Endothelial cell of umbilical vein (primary cell): Measurements from ENCODE around the gene MAP4K5. TPM values are rescaled to one million over a fixed set of nuclear protein-coding genes. Genes with fewer than 3 reads are reported as not detected.

Source experiments
- BruUV-seq: library from RNA; stranded (reverse); fragments of 400-500 nt; replicated peaks from 2 replicates; lab custom pipeline; 2021; lab: Mats Ljungman, UMichigan
- CTCF ChIA-PET: fragments of 300-600, 350-600 bp; sonication (Branson Sonifier 250); formaldehyde crosslinking; loops from one replicate; lab custom pipeline; 2021; ENCODE audit warnings: antibody characterized with exemption, inconsistent platforms; lab: Charles Lee
- POLR2A ChIA-PET: fragments of 300-600, 350-600 bp; sonication (Branson Sonifier 250); formaldehyde crosslinking; loops from one replicate; lab custom pipeline; 2021; ENCODE audit warnings: antibody characterized with exemption, inconsistent platforms; lab: Charles Lee
- DNase-seq: peaks from one replicate; pipeline ENCODE4 v3.0.0-alpha.2; 2011; ENCODE audit warnings: low read depth, low spot score
- FAIRE-seq: peaks from 2 replicates; lab custom pipeline; 2011; peaks lifted over from hg19 to GRCh38; lab: Jason Lieb, UNC
- H2AFZ ChIP-seq: 2 replicates; pipeline ENCODE4 v1.6.0; 2012; ENCODE audit warnings: low read depth, low read length, control low read depth, inconsistent platforms
- H3K27ac ChIP-seq: 2 replicates; pipeline ENCODE4 v1.5.1; 2011; ENCODE audit warnings: low read depth, mild to moderate bottlenecking, control low read depth, low read length, moderate library complexity; ENCODE audit not compliant: insufficient read depth
- H3K27me3 ChIP-seq, 2 experiments: 2 replicates each; pipeline versions ENCODE4 v1.6.0 to v1.6.1; 2011; ENCODE audit warnings: low read length in 2 of 2, mixed read lengths in 1 of 2; ENCODE audit not compliant: control insufficient read depth in 2 of 2, insufficient read depth in 2 of 2
- H3K36me3 ChIP-seq, 2 experiments: 2 replicates in 1 of 2; 3 replicates in 1 of 2; pipeline ENCODE4 v1.5.1; 2011; ENCODE audit warnings: low read length in 2 of 2, mild to moderate bottlenecking in 1 of 2, moderate library complexity in 1 of 2; ENCODE audit not compliant: control insufficient read depth in 2 of 2, insufficient read depth in 2 of 2; ENCODE audit errors: extremely low read depth in 1 of 2
- H3K4me1 ChIP-seq: 3 replicates; pipeline ENCODE4 v1.5.1; 2011; ENCODE audit warnings: mild to moderate bottlenecking, low read length; ENCODE audit not compliant: control insufficient read depth, insufficient read depth; ENCODE audit errors: extremely low read depth
- H3K4me2 ChIP-seq: 2 replicates; pipeline ENCODE4 v1.6.1; 2011; ENCODE audit warnings: low read length, control low read depth, mixed read lengths; ENCODE audit not compliant: insufficient read depth
- H3K4me3 ChIP-seq, 3 experiments: fragments of 200-600 bp in 1 of 3; sonication (generic), shearing (Covaris generic) in 1 of 3; replicated peaks in 1 of 3; 2 replicates each; pipeline ENCODE4 v1.5.1; 2011 to 2016; ENCODE audit warnings: control low read depth in 3 of 3, low read length in 3 of 3, mild to moderate bottlenecking in 2 of 3, inconsistent platforms in 1 of 3, low read depth in 1 of 3, moderate library complexity in 1 of 3; ENCODE audit not compliant: insufficient read depth in 1 of 3
- H3K79me2 ChIP-seq: 2 replicates; pipeline ENCODE4 v1.6.0; 2012; ENCODE audit warnings: low read length, inconsistent platforms; ENCODE audit not compliant: control insufficient read depth, insufficient read depth
- H3K9ac ChIP-seq: replicated peaks from 2 replicates; pipeline ENCODE3; 2011; ENCODE audit warnings: low read length, control low read depth; ENCODE audit not compliant: insufficient read depth; ENCODE audit errors: extremely low read depth
- H3K9me1 ChIP-seq: replicated peaks from 3 replicates; pipeline ENCODE4 v1.6.0; 2011; ENCODE audit warnings: mild to moderate bottlenecking, low read length; ENCODE audit not compliant: control insufficient read depth, insufficient read depth; ENCODE audit errors: extremely low read depth
- H3K9me3 ChIP-seq: replicated peaks from 2 replicates; pipeline ENCODE4 v1.5.1; 2012; ENCODE audit warnings: low read length, inconsistent platforms; ENCODE audit not compliant: control insufficient read depth, insufficient read depth
- H4K20me1 ChIP-seq: replicated peaks from 2 replicates; pipeline ENCODE3; 2011; ENCODE audit warnings: mild to moderate bottlenecking, low read length; ENCODE audit not compliant: control insufficient read depth, insufficient read depth; ENCODE audit errors: extremely low read depth
- CTCF ChIP-seq, 2 donors: IDR thresholded peaks; 1 replicate in 1 of 2; 2 replicates in 1 of 2; pipeline ENCODE4 v1.5.1; 2011; ENCODE audit warnings: low read length in 2 of 2, mild to moderate bottlenecking in 2 of 2, moderate library complexity in 2 of 2, control low read depth in 1 of 2, inconsistent platforms in 1 of 2, low read depth in 1 of 2; ENCODE audit not compliant: insufficient read depth in 1 of 2; ENCODE audit errors: extremely low read depth in 1 of 2
- EZH2 ChIP-seq: IDR thresholded peaks from 2 replicates; pipeline ENCODE4 v1.6.1; 2012; ENCODE audit warnings: borderline replicate concordance, low read depth, mild to moderate bottlenecking, moderate library complexity, low read length, inconsistent platforms; ENCODE audit not compliant: severe bottlenecking
- FOS ChIP-seq: IDR thresholded peaks from 2 replicates; pipeline ENCODE4 v1.6.1; 2011; ENCODE audit warnings: mild to moderate bottlenecking, low read length, moderate library complexity, borderline replicate concordance; ENCODE audit not compliant: insufficient read depth
- GATA2 ChIP-seq: IDR thresholded peaks from 2 replicates; pipeline ENCODE4 v1.7.0; 2011; ENCODE audit warnings: low read depth, mild to moderate bottlenecking, moderate library complexity, mixed read lengths, low read length; ENCODE audit not compliant: insufficient read length, insufficient read depth
- JUN ChIP-seq: IDR thresholded peaks from 2 replicates; pipeline ENCODE4 v1.6.1; 2011; ENCODE audit warnings: borderline replicate concordance, low read depth; ENCODE audit not compliant: insufficient read length, insufficient read depth
- MAX ChIP-seq: IDR thresholded peaks from 2 replicates; pipeline ENCODE4 v1.6.1; 2011; ENCODE audit not compliant: insufficient read depth, insufficient read length
- MYC ChIP-seq: IDR thresholded peaks from one replicate; pipeline ENCODE4 v1.6.1; 2011; ENCODE audit warnings: mild to moderate bottlenecking, low read depth, low read length
- POLR2A ChIP-seq: IDR thresholded peaks from 2 replicates; pipeline ENCODE4 v1.6.1; 2012; ENCODE audit warnings: low read depth, mild to moderate bottlenecking, control low read depth, low read length
- POLR2AphosphoS5 ChIP-seq: IDR thresholded peaks from 2 replicates; pipeline ENCODE4 v1.6.1; 2012; ENCODE audit warnings: low read depth, mild to moderate bottlenecking, control low read depth, low read length, moderate library complexity; ENCODE audit not compliant: insufficient read depth
- dilution Hi-C: fragments of 300-500 bp; cut with MboI; formaldehyde crosslinking; loops from one replicate; pipeline ENCODE4 v1.15.0; 2019; ENCODE audit warnings: low sequenced_read_pairs; ENCODE audit not compliant: extremely low pct_ligation_motif_present
- intact Hi-C: fragments of 100-400 bp; cut with micrococcal nuclease; formaldehyde crosslinking; loops from one replicate; pipeline ENCODE4 v1.10.0; 2022
- polyA plus RNA-seq, 4 experiments: library from polyadenylated mRNA; depleted of rRNA in 3 of 4; stranded (reverse) in 3 of 4; unstranded in 1 of 4; fragments of >200 nt; gene quantifications; 2 replicates each; pipeline versions ENCODE4 v1.2.1 to v1.2.3, GENCODE V29; 2011 to 2012; ENCODE audit warnings: missing spikeins in 1 of 4
- total RNA-seq: library from RNA; stranded (reverse); gene quantifications from 2 replicates; pipeline ENCODE4 v1.2.3, GENCODE V29; 2021

Gene MAP4K5
- total and polyA plus RNA-seq, 2 donors (not counting 3 experiments of a cell fraction or from before 2014, with no cell fraction given): 17.4 to 73.7 TPM

- POLR2A ChIA-PET: no interaction called here
- H3K9ac ChIP-seq: no peak overlapping the region
- intact Hi-C loops: loop anchor here (2.0 to 5.0 kb wide), 4 partner anchors 303 to 767 kb away; partner anchors contain the start of genes KLHDC2 and SOS2
Measured at GRCh38 chr14:50533806-50534205, 1.4 kb upstream of the MAP4K5 start.

More at GRCh38 chr14:50533806-50534205, 1.4 kb upstream of the MAP4K5 start:
- Histone ChIP-seq H3K4me2 (no peak overlapping the region), H4K20me1 (no peaks in the 10 kb centered on the region), H3K4me1 (peaks cover 28% of the 10 kb centered on the region), H3K27ac (no peak overlapping the region), H3K9me1 (no peaks in the 10 kb centered on the region), H3K9me3 (no peaks in the 10 kb centered on the region), H3K79me2 (peaks cover 35% of the 10 kb centered on the region), H2AFZ (no peak overlapping the region), H3K36me3 (no peaks in the 10 kb centered on the region), H3K27me3 (no peaks in the 10 kb centered on the region), H3K4me3 (no peak overlapping the region)
- no peak for DNase-seq
- no peak for TF ChIP-seq GATA2
- no peak for TF ChIP-seq POLR2AphosphoS5
- no peak for TF ChIP-seq MAX
- TF ChIP-seq FOS: no peak
- no peak for TF ChIP-seq EZH2
- no peak for TF ChIP-seq CTCF (IDR thresholded peaks at IDR 0.05; ENCODE audit: extremely low read depth in 1 of 2, insufficient read depth in 1 of 2, low read depth in 1 of 2, low read length in 2 of 2)
- TF ChIP-seq MYC: no peak
- TF ChIP-seq POLR2A: no peak
- no peak for TF ChIP-seq JUN
- FAIRE-seq: no peak
- dilution Hi-C loops: no loop called here
- BruUV-seq: no TSS peak
- CTCF ChIA-PET: interaction anchor here (1.0 to 2.8 kb wide), 2 partner anchors 213 to 243 kb away, joined by 3 to 44 read pairs; no protein-coding TSS in a partner anchor
